NOMO-1 treated with DMSO at 0.1 percent for 48 hours (cell line): ENCODE data around the gene CDC40.
"Not testable (repeated sequence)": the region's sequence is repeated elsewhere in the genome, so short reads cannot be mapped to it uniquely, and the experiment has no call there.

Source experiments
- DNase-seq: peaks from one replicate; lab custom pipeline; 2025; ENCODE audit not compliant: unreplicated experiment; lab: John Stamatoyannopoulos, UW

The CDC40 gene

GRCh38 chr6:110266996-110267395 lies 86.8 kb downstream of the CDC40 start:
- DNase-seq = no peak

GRCh38 chr6:110269623-110270022 lies 89.4 kb downstream of the CDC40 start:
- DNase-seq = no peak

- no peak for DNase-seq
Observed at GRCh38 chr6:110270165-110270564, 89.9 kb downstream of the CDC40 start.

GRCh38 chr6:110271732-110272022 lies 91.5 kb downstream of the CDC40 start:
- no peak for DNase-seq

- DNase-seq = not testable (repeated sequence)
Observed at GRCh38 chr6:110272781-110273180, 92.6 kb downstream of the CDC40 start.

- DNase-seq = no peak
Observed at GRCh38 chr6:110277100-110277665, 97.0 kb downstream of the CDC40 start.
